Parathyroid adenoma (tissue), 2 donors: ENCODE results near the gene SLC24A3.

Experiments used
- H2AFZ ChIP-seq: fragments of 300-600 bp; sonication (generic); one replicate; pipeline ENCODE4 v1.7.0; 2017; ENCODE audit warnings: antibody characterized with exemption, mild to moderate bottlenecking
- H3K27ac ChIP-seq: fragments of 300-600 bp; sonication (generic); one replicate; pipeline ENCODE4 v1.7.0; 2017
- H3K27me3 ChIP-seq: fragments of 300-600 bp; sonication (generic); one replicate; pipeline ENCODE4 v1.7.0; 2017; ENCODE audit warnings: low read length; ENCODE audit not compliant: control insufficient read depth, insufficient read depth
- H3K36me3 ChIP-seq: fragments of 300-600 bp; sonication (generic); one replicate; pipeline ENCODE4 v1.7.0; 2017; ENCODE audit warnings: low read length; ENCODE audit not compliant: control insufficient read depth, insufficient read depth
- H3K4me1 ChIP-seq: fragments of 300-600 bp; sonication (generic); one replicate; pipeline ENCODE4 v1.7.0; 2017; ENCODE audit warnings: control low read depth
- H3K4me2 ChIP-seq: fragments of 300-600 bp; sonication (generic); one replicate; pipeline ENCODE4 v1.7.0; 2017; ENCODE audit warnings: low read length
- H3K4me3 ChIP-seq: fragments of 300-600 bp; sonication (generic); one replicate; pipeline ENCODE4 v1.7.0; 2017; ENCODE audit warnings: low read depth, low read length
- H3K79me2 ChIP-seq: fragments of 300-600 bp; sonication (generic); one replicate; pipeline ENCODE4 v1.7.0; 2017; ENCODE audit warnings: control low read depth
- H3K9ac ChIP-seq: fragments of 300-600 bp; sonication (generic); one replicate; pipeline ENCODE4 v1.7.0; 2017; ENCODE audit warnings: mild to moderate bottlenecking
- H3K9me3 ChIP-seq: fragments of 300-600 bp; sonication (generic); one replicate; pipeline ENCODE4 v1.7.0; 2017; ENCODE audit warnings: low read length; ENCODE audit not compliant: control insufficient read depth
- TF ChIP-seq, protein P1 (sequence below): fragments of 300-600 bp; sonication (generic); IDR thresholded peaks from one replicate; pipeline ENCODE4 v1.7.0; 2017; ENCODE audit warnings: antibody characterized with exemption, mild to moderate bottlenecking
- donor health status: primary hyperparathyroidism.

SLC24A3 gene

DNA sequence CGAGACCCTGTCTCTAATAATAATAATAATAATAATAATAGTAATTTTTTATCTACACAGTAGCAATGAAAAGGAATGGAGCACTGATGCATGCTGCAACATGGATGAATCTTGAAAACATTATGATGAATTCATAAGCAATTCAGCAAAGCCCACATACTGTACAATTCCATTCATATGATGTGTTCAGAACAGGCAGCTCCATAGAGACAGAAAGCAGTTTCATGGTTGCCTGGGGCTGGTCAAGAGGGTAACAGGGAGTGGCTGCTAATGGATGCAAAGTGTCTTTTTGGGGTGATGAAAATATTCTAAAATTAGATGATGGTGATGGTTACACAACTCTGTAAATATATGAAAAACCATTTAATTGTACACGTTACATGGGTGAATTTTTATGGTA, 43.6 kb downstream of the SLC24A3 start:
- Histone ChIP-seq H3K4me3 (no peak overlapping the region), H3K27me3 (no peaks in the 10 kb centered on the region), H2AFZ (no peak overlapping the region), H3K4me2 (no peak overlapping the region), H3K27ac (no peak overlapping the region), H3K9ac (no peak overlapping the region), H3K4me1 (no peaks in the 10 kb centered on the region), H3K79me2 (peaks cover 6% of the 10 kb centered on the region), H3K36me3 (no peaks in the 10 kb centered on the region), H3K9me3 (no peaks in the 10 kb centered on the region)
- TF ChIP-seq, protein P1, sequence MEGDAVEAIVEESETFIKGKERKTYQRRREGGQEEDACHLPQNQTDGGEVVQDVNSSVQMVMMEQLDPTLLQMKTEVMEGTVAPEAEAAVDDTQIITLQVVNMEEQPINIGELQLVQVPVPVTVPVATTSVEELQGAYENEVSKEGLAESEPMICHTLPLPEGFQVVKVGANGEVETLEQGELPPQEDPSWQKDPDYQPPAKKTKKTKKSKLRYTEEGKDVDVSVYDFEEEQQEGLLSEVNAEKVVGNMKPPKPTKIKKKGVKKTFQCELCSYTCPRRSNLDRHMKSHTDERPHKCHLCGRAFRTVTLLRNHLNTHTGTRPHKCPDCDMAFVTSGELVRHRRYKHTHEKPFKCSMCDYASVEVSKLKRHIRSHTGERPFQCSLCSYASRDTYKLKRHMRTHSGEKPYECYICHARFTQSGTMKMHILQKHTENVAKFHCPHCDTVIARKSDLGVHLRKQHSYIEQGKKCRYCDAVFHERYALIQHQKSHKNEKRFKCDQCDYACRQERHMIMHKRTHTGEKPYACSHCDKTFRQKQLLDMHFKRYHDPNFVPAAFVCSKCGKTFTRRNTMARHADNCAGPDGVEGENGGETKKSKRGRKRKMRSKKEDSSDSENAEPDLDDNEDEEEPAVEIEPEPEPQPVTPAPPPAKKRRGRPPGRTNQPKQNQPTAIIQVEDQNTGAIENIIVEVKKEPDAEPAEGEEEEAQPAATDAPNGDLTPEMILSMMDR = no peak

DNA sequence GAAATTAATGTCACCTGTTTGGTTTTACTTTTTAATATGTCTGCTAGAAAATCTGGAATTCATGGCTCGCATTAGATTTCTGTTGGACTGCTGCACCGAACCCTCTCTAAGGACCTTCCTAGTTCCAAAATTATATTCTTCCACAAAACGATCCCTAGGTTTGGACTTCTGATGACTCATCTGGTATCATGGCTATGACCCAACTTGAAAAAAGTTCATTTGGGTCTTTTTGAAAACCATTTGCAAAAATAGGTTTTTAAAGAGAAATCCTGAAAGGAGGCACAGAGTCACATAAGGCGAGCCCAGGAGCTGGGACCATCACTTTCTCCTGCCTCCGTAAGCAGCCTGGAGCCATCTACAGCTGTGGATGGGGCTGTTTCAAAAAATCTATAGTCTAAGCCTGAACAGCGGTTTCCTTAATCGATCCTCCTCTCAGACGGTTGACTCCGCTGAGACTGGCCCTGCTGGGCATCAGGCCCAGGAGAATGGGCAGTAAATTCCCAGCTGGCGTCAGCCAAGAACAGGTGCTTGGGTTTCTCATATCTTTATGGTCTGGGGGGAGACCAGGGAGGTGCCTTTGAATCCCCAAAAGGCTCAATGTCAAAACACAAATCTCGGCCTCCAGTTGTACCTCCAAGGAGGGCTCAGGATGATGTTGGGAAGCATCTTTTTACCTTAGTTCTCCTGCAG, 44.6 kb downstream of the SLC24A3 start:
- Histone ChIP-seq H3K27ac (no peak overlapping the region), H3K36me3 (no peaks in the 10 kb centered on the region), H3K4me3 (no peak overlapping the region), H3K9me3 (no peaks in the 10 kb centered on the region), H2AFZ (no peak overlapping the region), H3K79me2 (peaks cover 6% of the 10 kb centered on the region), H3K9ac (no peak overlapping the region), H3K4me1 (no peaks in the 10 kb centered on the region), H3K4me2 (no peak overlapping the region), H3K27me3 (no peaks in the 10 kb centered on the region)
- TF ChIP-seq, protein P1 = no peak

DNA sequence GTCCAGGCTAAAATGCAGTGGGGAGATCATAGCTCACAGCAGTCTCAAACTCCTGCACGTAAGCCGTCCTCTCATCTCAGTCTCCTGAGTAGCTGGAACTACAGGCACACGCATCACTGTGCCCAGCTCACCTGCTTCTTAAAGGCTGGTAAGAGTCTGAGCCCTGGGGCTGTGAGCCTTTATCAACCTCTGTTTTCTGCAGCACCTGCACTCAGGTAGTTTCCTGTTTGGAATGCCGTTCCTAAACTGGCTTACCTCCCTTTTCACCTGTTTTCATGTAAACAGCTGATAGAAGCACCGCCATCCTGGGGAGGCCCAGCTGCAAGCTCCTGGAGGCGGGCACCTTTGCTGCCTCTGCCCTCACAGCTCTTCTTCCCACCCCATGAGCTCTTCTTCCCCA, 45.4 kb downstream of the SLC24A3 start:
- Histone ChIP-seq H3K9ac (no peak overlapping the region), H3K27ac (no peak overlapping the region), H3K4me1 (no peaks in the 10 kb centered on the region), H3K4me2 (no peak overlapping the region), H3K4me3 (no peak overlapping the region), H3K27me3 (no peaks in the 10 kb centered on the region), H3K36me3 (no peaks in the 10 kb centered on the region), H3K79me2 (peaks cover 6% of the 10 kb centered on the region), H2AFZ (no peak overlapping the region), H3K9me3 (no peaks in the 10 kb centered on the region)
- TF ChIP-seq, protein P1 = no peak

GRCh38 chr20:19259141-19259591, 46.7 kb downstream of the SLC24A3 start:
- Histone ChIP-seq H3K79me2 (peaks cover 6% of the 10 kb centered on the region), H2AFZ (no peak overlapping the region), H3K27ac (no peak overlapping the region), H3K4me2 (no peak overlapping the region), H3K36me3 (no peaks in the 10 kb centered on the region), H3K9me3 (no peaks in the 10 kb centered on the region), H3K4me3 (no peak overlapping the region), H3K4me1 (no peaks in the 10 kb centered on the region), H3K27me3 (no peaks in the 10 kb centered on the region), H3K9ac (no peak overlapping the region)
- TF ChIP-seq, protein P1 = no peak
